A549 (cell line): ENCODE data around the gene YES1. TPM values are rescaled to one million over a fixed set of nuclear protein-coding genes. Genes with fewer than 3 reads are reported as not detected.
"Not testable (repeated sequence)": the region's sequence is repeated elsewhere in the genome, so short reads cannot be mapped to it uniquely, and the experiment has no call there.

Experiments
- ATAC-seq, 2 experiments: fragments of 200-7000 bp in 1 of 2; fragments of >200 bp in 1 of 2; cut with Nextera tagmentation in 1 of 2; cut with Tn5 transposase in 1 of 2; 3 replicates each; pipeline versions ENCODE4 v1.8.0 to v1.9.1; 2018 to 2020; ENCODE audit warnings: mild to moderate bottlenecking in 1 of 2, moderate library complexity in 1 of 2
- CTCF ChIA-PET: fragments of 300-600 bp; sonication (Branson Sonifier 250); formaldehyde crosslinking; extraction: SDS; loops from one replicate; lab custom pipeline; 2021; ENCODE audit warnings: antibody characterized with exemption, inconsistent platforms; lab: Yijun Ruan, JAX
- POLR2A ChIA-PET: fragments of 350-600 bp; formaldehyde crosslinking; extraction: SDS; loops from one replicate; lab custom pipeline; 2021; ENCODE audit warnings: antibody characterized with exemption, inconsistent platforms; lab: Yijun Ruan, JAX
- DNase-seq, 2 experiments: peaks; one replicate each; pipeline versions ENCODE4 v3.0.0 to v3.0.0-alpha.2; 2011 to 2016; ENCODE audit warnings: low read depth in 1 of 2, low spot score in 1 of 2
- FAIRE-seq: peaks from 2 replicates; lab custom pipeline; 2011; peaks lifted over from hg19 to GRCh38; lab: Jason Lieb, UNC
- H3K27ac ChIP-seq, 2 experiments: fragments of >200 bp; sonication (Bioruptor Twin); formaldehyde crosslinking; 3 replicates each; pipeline ENCODE4 v1.5.1; 2016 to 2017
- H3K4me1 ChIP-seq: fragments of >200 bp; sonication (Bioruptor Twin); formaldehyde crosslinking; 3 replicates; pipeline ENCODE4 v1.6.1; 2016
- H3K4me2 ChIP-seq: fragments of >200 bp; sonication (Bioruptor Twin); formaldehyde crosslinking; 3 replicates; pipeline ENCODE4 v1.6.1; 2016
- H3K4me3 ChIP-seq: fragments of >200 bp; sonication (Bioruptor Twin); formaldehyde crosslinking; 3 replicates; pipeline ENCODE4 v1.5.1; 2016
- H3K9me3 ChIP-seq: fragments of >200 bp; sonication (Bioruptor Twin); formaldehyde crosslinking; 3 replicates; pipeline ENCODE4 v1.6.1; 2016
- BHLHE40 ChIP-seq: IDR thresholded peaks from 2 replicates; pipeline ENCODE4 v1.6.1; 2012; ENCODE audit warnings: low read depth, low read length, inconsistent platforms
- CBX2 ChIP-seq: fragments of 200-600 bp; sonication (generic); IDR thresholded peaks from 2 replicates; pipeline ENCODE4 v1.6.1; 2016; ENCODE audit warnings: low read depth, mild to moderate bottlenecking, borderline replicate concordance
- CBX8 ChIP-seq: fragments of 200-600 bp; sonication (generic); IDR thresholded peaks from 2 replicates; pipeline ENCODE4 v1.6.1; 2016
- CEBPB ChIP-seq, 2 experiments: fragments of >200 bp in 1 of 2; sonication (Bioruptor Twin) in 1 of 2; formaldehyde crosslinking in 1 of 2; IDR thresholded peaks; 2 replicates each; pipeline ENCODE4 v1.6.1; 2012 to 2016
- CHD2 ChIP-seq: fragments of 150-350 bp; IDR thresholded peaks from 2 replicates; pipeline ENCODE4 v1.6.1; 2014; ENCODE audit warnings: low read length; ENCODE audit not compliant: partially characterized antibody
- EHMT2 ChIP-seq: fragments of 200-600 bp; sonication (generic); IDR thresholded peaks from 2 replicates; pipeline ENCODE4 v1.6.1; 2016; ENCODE audit warnings: antibody characterized with exemption, low read depth, mild to moderate bottlenecking, moderate library complexity
- FOXS1 ChIP-seq: fragments of 250-450 bp; sonication (Bioruptor Pico); IDR thresholded peaks from 2 replicates; pipeline ENCODE4 v1.5.0; 2020; ENCODE audit warnings: mild to moderate bottlenecking, moderate library complexity
- GATA3 ChIP-seq: IDR thresholded peaks from 2 replicates; pipeline ENCODE4 v1.6.1; 2012; ENCODE audit warnings: borderline replicate concordance
- HDAC2 ChIP-seq: fragments of 200-600 bp; sonication (generic); IDR thresholded peaks from 2 replicates; pipeline ENCODE4 v1.6.1; 2016
- HEYL ChIP-seq: fragments of 250-450 bp; sonication (Bioruptor Pico); IDR thresholded peaks from 2 replicates; pipeline ENCODE4 v1.8.0; 2021; ENCODE audit warnings: mild to moderate bottlenecking, moderate library complexity
- HOXB13 ChIP-seq: fragments of 250-450 bp; sonication (Bioruptor Pico); IDR thresholded peaks from 2 replicates; pipeline ENCODE4 v1.5.0; 2020; ENCODE audit warnings: low read depth, mild to moderate bottlenecking, moderate library complexity
- HOXB5 ChIP-seq: fragments of 250-450 bp; sonication (Bioruptor Pico); IDR thresholded peaks from 2 replicates; pipeline ENCODE4 v1.5.0; 2020; ENCODE audit warnings: mild to moderate bottlenecking, moderate library complexity
- JUN ChIP-seq, 2 experiments: fragments of >200 bp; sonication (Bioruptor Twin); formaldehyde crosslinking; IDR thresholded peaks; 2 replicates in 1 of 2; 3 replicates in 1 of 2; pipeline ENCODE4 v1.6.1; 2016 to 2017
- KDM1A ChIP-seq: fragments of 200-600 bp; sonication (generic); IDR thresholded peaks from 2 replicates; pipeline ENCODE4 v1.6.1; 2016; ENCODE audit warnings: low read depth, mild to moderate bottlenecking
- KDM5A ChIP-seq: fragments of 200-600 bp; sonication (generic); IDR thresholded peaks from 2 replicates; pipeline ENCODE4 v1.6.1; 2016; ENCODE audit warnings: antibody characterized with exemption, mild to moderate bottlenecking
- MAFK ChIP-seq: fragments of 450-650 bp; IDR thresholded peaks from 2 replicates; pipeline ENCODE4 v1.6.1; 2014; ENCODE audit not compliant: partially characterized antibody
- NR3C1 ChIP-seq: fragments of >200 bp; sonication (Bioruptor Twin); formaldehyde crosslinking; IDR thresholded peaks from 3 replicates; pipeline ENCODE4 v1.6.1; 2017
- PHF8 ChIP-seq: fragments of 200-600 bp; sonication (generic); IDR thresholded peaks from 2 replicates; pipeline ENCODE4 v1.6.1; 2016; ENCODE audit warnings: low read depth, mild to moderate bottlenecking, antibody characterized with exemption, moderate library complexity, borderline replicate concordance
- RAD21 ChIP-seq, 2 experiments: fragments of >200 bp in 1 of 2; sonication (Bioruptor Twin) in 1 of 2; formaldehyde crosslinking in 1 of 2; IDR thresholded peaks in 1 of 2; conservative IDR thresholded peaks in 1 of 2; 2 replicates in 1 of 2; 3 replicates in 1 of 2; pipeline ENCODE4 v1.6.1; 2012 to 2018; ENCODE audit warnings: inconsistent platforms in 1 of 2
- RFX5 ChIP-seq: fragments of 450-650 bp; IDR thresholded peaks from 2 replicates; pipeline ENCODE4 v1.7.1; 2014; ENCODE audit warnings: antibody characterized with exemption, mild to moderate bottlenecking, moderate library complexity
- RNF2 ChIP-seq: fragments of 200-600 bp; sonication (generic); IDR thresholded peaks from 2 replicates; pipeline ENCODE4 v1.6.1; 2016; ENCODE audit warnings: low read depth, mild to moderate bottlenecking, antibody characterized with exemption, moderate library complexity, borderline replicate concordance
- SMC3 ChIP-seq: fragments of >200 bp; sonication (Bioruptor Twin); formaldehyde crosslinking; IDR thresholded peaks from 3 replicates; pipeline ENCODE4 v1.6.1; 2018; ENCODE audit warnings: inconsistent platforms
- TFCP2L1 ChIP-seq: fragments of 250-450 bp; sonication (Bioruptor Pico); IDR thresholded peaks from 2 replicates; pipeline ENCODE4 v1.5.0; 2021; ENCODE audit warnings: mild to moderate bottlenecking
- TP53 ChIP-seq: fragments of 250-450 bp; sonication (Bioruptor Pico); IDR thresholded peaks from 2 replicates; pipeline ENCODE4 v1.5.0; 2021; ENCODE audit warnings: mild to moderate bottlenecking, moderate library complexity
- ZC3H11A ChIP-seq: fragments of 450-650 bp; IDR thresholded peaks from 2 replicates; pipeline ENCODE4 v1.6.1; 2014; ENCODE audit warnings: antibody characterized with exemption, mild to moderate bottlenecking
- WGBS: methylation state at CpG from one replicate; pipeline ENCODE4 v1.1.6; 2017; ENCODE audit errors: missing lambda C conversion rate; 5-methylcytosine and 5-hydroxymethylcytosine counted together
- polyA plus RNA-seq, 4 experiments: library from polyadenylated mRNA; depleted of rRNA in 3 of 4; stranded (reverse); fragments of >200 nt; fragmentation: RNase III in 1 of 4; extraction: RNeasy Plus Mini Kit Qiagen cat#74134 plus additional on column Dnase treatment in 1 of 4; gene quantifications; 2 replicates in 3 of 4; 3 replicates in 1 of 4; pipeline ENCODE4 v1.2.3, GENCODE V29; 2011 to 2017
- TF ChIP-seq, protein P1 (sequence below): IDR thresholded peaks from 2 replicates; pipeline ENCODE4 v1.6.1; 2012; ENCODE audit warnings: low read depth, borderline replicate concordance
- TF ChIP-seq, protein P2 (sequence below): fragments of 450-650 bp; IDR thresholded peaks from 2 replicates; pipeline ENCODE4 v1.6.1; 2014; ENCODE audit warnings: antibody characterized with exemption

YES1 gene
- polyA plus RNA-seq, 2 of the 4 experiments (the other 2 are of a cell fraction): 22.6 to 32.1 TPM

DNA sequence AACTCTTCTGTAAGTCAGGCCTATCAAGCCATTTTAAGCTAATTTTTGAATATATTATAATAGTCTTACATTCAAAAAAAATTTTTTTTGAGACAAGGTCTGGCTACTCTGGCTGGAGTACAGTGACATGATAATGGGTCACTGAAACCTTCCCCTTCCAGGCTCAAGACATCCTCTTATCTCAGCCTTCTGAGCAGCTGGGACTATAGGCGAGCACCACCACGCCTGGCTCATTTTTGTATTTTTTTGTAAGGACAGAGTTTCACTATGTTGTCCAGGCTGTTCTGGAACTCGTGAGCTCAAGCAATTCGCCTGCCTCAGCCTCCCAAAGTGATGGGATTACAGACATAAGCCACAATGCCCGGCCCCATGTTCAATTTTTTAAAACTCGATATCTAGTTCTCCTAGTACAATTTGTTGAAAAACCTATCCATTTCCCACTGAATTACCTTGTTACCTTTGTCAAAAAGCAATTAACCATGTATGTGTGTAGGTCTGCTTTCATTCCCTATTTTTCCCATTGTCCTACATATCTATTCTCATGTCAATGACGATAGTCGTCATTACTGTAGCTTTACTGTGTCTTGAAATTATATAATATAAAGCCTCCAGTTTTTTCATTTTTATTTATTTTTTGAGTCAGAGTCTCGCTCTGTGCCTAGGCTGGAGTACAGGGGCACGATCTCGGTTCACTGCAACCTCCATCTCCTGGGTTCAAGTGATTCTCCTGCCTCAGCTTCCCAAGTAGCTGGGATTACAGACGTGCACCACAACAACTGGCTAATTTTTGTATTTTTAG is 44.8 kb downstream of the YES1 start:
- whole genome bisulfite sequencing: 96% methylated on average over 12 of the region's 12 CpGs

DNA sequence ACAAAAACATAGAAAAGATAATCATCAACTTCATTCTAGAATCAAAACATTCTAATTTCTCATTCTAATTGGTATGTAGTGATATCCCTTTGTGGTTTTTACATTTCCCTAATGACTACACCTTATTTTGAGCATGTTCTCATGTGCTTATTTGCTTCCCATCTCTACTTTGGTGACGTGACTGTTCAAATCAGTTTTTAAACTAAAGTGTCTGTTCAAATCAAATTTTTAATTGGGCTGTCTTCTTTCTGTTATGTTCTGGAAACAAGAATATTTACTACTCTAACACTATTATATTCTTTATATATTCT is 45.5 kb downstream of the YES1 start:
- no peak overlapping the region for H3K4me2 ChIP-seq
- POLR2A ChIA-PET: no interaction called here
- TF ChIP-seq CHD2 (no peak), EHMT2 (no peak), MAFK (no peak), CBX2 (no peak)
- ATAC-seq (no peak), DNase-seq (no peak), FAIRE-seq (no peak)
- CTCF ChIA-PET: no interaction called here
- H3K4me1 ChIP-seq: no peaks in the 10 kb centered on the region
- 91% methylated on average over 1 of the region's 1 CpG for WGBS
- H3K4me3 ChIP-seq: no peak overlapping the region
- no peak overlapping the region for H3K27ac ChIP-seq
- no peaks in the 10 kb centered on the region for H3K9me3 ChIP-seq

More for the DNA sequence above, 44.8 kb downstream of the YES1 start:
- ChIA-PET CTCF (interaction anchor here (1.4 kb wide), 1 partner anchor 65 kb away, joined by 5 read pairs; no protein-coding TSS in a partner anchor), POLR2A (no interaction called here)
- ATAC-seq: no peak
- no peaks in the 10 kb centered on the region for H3K4me1 ChIP-seq
- FAIRE-seq: no peak
- H3K9me3 ChIP-seq: no peaks in the 10 kb centered on the region
- no peak overlapping the region for H3K4me3 ChIP-seq
- TF ChIP-seq SMC3 (no peak), KDM1A (no peak), HEYL (CRISPR knock-in tag) (no peak), CEBPB (IDR thresholded peaks at IDR 0.05) (no peak), GATA3 (no peak), EHMT2 (no peak), NR3C1 (no peak), RFX5 (no peak), CBX2 (no peak), HOXB5 (CRISPR knock-in tag) (no peak), KDM5A (no peak), RAD21 (conservative IDR thresholded peaks at IDR 0.05 in 1 of 2, IDR thresholded peaks at IDR 0.05 in 1 of 2) (no peak), HOXB13 (CRISPR knock-in tag) (no peak), ZC3H11A (no peak), BHLHE40 (no peak)
- TF ChIP-seq, protein P1, sequence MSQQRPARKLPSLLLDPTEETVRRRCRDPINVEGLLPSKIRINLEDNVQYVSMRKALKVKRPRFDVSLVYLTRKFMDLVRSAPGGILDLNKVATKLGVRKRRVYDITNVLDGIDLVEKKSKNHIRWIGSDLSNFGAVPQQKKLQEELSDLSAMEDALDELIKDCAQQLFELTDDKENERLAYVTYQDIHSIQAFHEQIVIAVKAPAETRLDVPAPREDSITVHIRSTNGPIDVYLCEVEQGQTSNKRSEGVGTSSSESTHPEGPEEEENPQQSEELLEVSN: no peak
- TF ChIP-seq, protein P2, sequence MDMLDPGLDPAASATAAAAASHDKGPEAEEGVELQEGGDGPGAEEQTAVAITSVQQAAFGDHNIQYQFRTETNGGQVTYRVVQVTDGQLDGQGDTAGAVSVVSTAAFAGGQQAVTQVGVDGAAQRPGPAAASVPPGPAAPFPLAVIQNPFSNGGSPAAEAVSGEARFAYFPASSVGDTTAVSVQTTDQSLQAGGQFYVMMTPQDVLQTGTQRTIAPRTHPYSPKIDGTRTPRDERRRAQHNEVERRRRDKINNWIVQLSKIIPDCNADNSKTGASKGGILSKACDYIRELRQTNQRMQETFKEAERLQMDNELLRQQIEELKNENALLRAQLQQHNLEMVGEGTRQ: no peak
- no peak overlapping the region for H3K27ac ChIP-seq
- no peak overlapping the region for H3K4me2 ChIP-seq
- DNase-seq: no peak

DNA sequence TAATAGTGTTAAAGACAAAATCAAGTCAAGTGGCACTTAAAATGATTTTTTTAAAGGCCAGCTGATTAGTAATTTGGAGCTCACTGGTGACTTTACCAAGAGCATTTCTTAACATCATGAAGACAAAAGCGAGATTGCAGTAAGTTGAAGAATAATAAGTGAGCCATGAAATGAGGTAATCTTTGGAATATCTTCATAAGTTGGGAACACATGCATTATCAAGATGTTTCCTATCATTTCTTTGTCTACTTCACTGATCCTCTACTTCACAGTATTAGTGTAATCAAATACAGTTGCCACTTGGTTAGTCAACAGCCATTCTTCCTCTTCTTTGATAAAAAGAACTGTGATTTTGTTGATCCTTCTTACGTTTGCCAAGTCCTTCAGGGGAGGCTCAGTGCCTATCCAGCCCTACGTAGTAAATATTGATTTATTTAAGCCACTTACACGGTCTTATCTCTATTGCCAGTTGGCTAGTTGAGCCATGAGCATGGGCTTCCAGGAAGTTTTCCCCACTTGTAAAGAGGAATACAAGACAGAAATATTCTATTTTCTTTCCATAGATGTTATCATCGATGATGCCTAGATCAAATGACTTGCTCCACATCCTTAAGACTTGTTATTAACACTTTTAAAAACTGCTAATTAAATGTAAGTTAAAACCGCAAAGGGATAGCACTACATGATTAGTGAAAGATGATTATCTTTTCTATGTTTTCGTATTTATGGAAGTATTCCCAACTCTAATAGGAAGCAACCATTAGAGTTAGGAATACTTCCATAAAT is 46.1 kb downstream of the YES1 start:
- Histone ChIP-seq H3K4me2 (no peak overlapping the region), H3K4me3 (no peak overlapping the region), H3K9me3 (no peaks in the 10 kb centered on the region), H3K27ac (no peak overlapping the region), H3K4me1 (no peaks in the 10 kb centered on the region)
- FAIRE-seq (no peak), DNase-seq (no peak), ATAC-seq (no peak)
- ChIA-PET CTCF (no interaction called here), POLR2A (no interaction called here)
- 82% methylated on average over 7 of the region's 7 CpGs for WGBS
- TF ChIP-seq HEYL (CRISPR knock-in tag): no peak
- TF ChIP-seq CBX8: no peak
- no peak for TF ChIP-seq FOXS1 (CRISPR knock-in tag)
- TF ChIP-seq PHF8: no peak
- TF ChIP-seq JUN (IDR thresholded peaks at IDR 0.05): no peak
- TF ChIP-seq RNF2: no peak
- TF ChIP-seq BHLHE40: no peak
- no peak for TF ChIP-seq TFCP2L1
- TF ChIP-seq KDM1A: no peak
- no peak for TF ChIP-seq TP53
- no peak for TF ChIP-seq HDAC2
- no peak for TF ChIP-seq HOXB13 (CRISPR knock-in tag)
- TF ChIP-seq, protein P1: no peak
- no peak for TF ChIP-seq NR3C1

DNA sequence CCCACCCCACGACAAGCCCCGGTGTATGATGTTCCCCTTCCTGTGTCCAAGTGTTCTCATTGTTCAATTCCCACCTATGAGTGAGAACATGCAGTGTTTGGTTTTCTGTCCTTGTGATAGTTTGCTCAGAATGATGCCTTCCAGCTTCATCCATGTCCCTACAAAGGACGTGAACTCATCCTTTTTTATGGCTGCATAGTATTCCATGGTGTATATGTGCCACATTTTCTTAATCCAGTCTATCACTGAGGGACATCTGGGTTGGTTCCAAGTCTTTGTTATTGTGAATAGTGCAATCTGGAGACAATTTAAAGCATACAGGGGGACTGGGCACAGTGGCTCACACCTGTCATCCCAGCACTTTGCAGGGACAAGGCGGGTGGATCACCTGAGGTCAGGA is 52.2 kb downstream of the YES1 start:
- FAIRE-seq, H3K27ac ChIP-seq, POLR2A ChIA-PET, H3K4me1 ChIP-seq, DNase-seq, ATAC-seq, H3K4me3 ChIP-seq, CTCF ChIA-PET, H3K4me2 ChIP-seq, H3K9me3 ChIP-seq: not testable (repeated sequence)
- WGBS: 89% methylated on average over 2 of the region's 4 CpGs
